ENCODE results near the gene KITLG. TPM values are rescaled to one million over a fixed set of nuclear protein-coding genes. Genes with fewer than 3 reads are reported as not detected.
"Not testable (repeated sequence)": the region's sequence is repeated elsewhere in the genome, so short reads cannot be mapped to it uniquely, and the experiment has no call there.

Gene KITLG, protein sequence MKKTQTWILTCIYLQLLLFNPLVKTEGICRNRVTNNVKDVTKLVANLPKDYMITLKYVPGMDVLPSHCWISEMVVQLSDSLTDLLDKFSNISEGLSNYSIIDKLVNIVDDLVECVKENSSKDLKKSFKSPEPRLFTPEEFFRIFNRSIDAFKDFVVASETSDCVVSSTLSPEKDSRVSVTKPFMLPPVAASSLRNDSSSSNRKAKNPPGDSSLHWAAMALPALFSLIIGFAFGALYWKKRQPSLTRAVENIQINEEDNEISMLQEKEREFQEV
- under 1 TPM in 2 of 5 experiments, not detected in 3; 0.05 to 0.24 TPM for total RNA-seq
- polyA plus RNA-seq, result not detected
- 0.81 reads per million for total RNA-seq

DNA sequence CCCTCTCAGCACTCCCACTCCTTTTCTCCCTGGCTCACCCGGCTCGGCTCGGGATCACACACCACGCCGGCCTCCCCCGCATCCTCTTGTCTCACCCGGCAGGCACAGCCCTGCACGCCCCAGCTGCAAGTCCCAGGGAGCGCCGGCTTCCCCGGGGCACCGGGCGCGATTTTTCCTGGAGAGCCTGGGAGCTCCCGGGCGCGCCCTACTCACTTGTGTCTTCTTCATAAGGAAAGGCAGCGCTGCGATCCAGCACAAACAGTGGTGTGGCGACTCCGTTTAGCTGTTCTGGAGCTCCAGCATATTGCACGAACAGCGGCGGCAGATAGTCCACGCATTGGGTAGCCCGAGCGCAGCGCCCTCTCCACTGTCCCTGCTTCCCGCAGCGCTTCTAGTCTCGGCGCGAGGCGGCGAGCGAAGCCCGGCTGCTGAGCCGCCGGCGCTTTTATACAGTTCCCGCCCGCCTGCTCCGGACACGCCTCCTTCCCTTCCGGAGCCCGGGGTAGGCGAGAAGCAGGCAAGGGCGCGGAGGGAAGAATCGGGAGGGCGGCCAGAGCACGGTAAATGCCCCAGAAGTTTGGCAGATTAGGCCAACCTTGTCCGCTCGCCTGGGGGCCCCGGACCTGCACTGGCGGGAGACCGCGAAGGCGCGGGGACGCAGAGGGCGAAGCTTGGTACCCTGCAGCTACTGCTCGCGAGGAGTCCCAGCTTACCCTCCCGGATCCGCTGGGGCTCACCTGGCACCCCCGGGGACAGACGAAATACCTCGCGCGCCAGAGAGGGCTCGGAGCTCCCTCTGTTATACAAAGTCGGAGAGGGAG, at the start of gene KITLG:
Gene KITLG, minus strand, starts transcription at position 421 of the 821 bp plus-strand sequence. Its CDS starts 193 bp downstream, at position 228.
- no peak within 1 kb of the TSS for H3K4me3 ChIP-seq (ENCODE audit: low read length)
- no peaks in the 10 kb centered on the region for H3K9me3 ChIP-seq (ENCODE audit: control insufficient read depth in 2 of 3, low read length in 3 of 3)
- peak; percentile 44 for ATAC-seq
- CTCF ChIA-PET, result no interaction called here
- peaks cover 4 to 11% (median 5%) of the 10 kb centered on the region in 7 donors for H3K4me1 Mint-ChIP-seq
- intact Hi-C loops (cut with micrococcal nuclease), result no loop called here
- H3K4me1 ChIP-seq (ENCODE audit: control insufficient read depth in 2 of 2, insufficient read depth in 2 of 2, low read length in 2 of 2), result no peaks in the 10 kb centered on the region
- peaks cover 30 to 63% (median 41%) of the 10 kb centered on the region in 5 donors for H3K27me3 Mint-ChIP-seq
- peak within 1 kb of the TSS in 7 of 10 donors; percentile 8 to 71 (median 44) for H3K4me3 Mint-ChIP-seq
- peaks cover 0 to 13% (median 3%) of the 10 kb centered on the region in 11 donors for H3K9me3 Mint-ChIP-seq
- H3K36me3 ChIP-seq (ENCODE audit: control insufficient read depth in 2 of 3, insufficient read depth in 3 of 3, low read length in 3 of 3), result no peaks in the 10 kb centered on the region
- H3K27ac Mint-ChIP-seq, result no peak within 1 kb of the TSS
- POLR2A ChIA-PET, result no interaction called here
- H3K27ac ChIP-seq (ENCODE audit: low read depth, low read length), result no peak within 1 kb of the TSS
- H3K36me3 Mint-ChIP-seq, result no peaks in the 10 kb centered on the region
- DNase-seq, result peak in 1 of 9 donors; percentile 42
- peaks cover 0 to 5% of the 10 kb centered on the region in 2 donors for H3K27me3 ChIP-seq (ENCODE audit: control insufficient read depth in 2 of 2, insufficient read depth in 2 of 2, low read length in 2 of 2)

DNA sequence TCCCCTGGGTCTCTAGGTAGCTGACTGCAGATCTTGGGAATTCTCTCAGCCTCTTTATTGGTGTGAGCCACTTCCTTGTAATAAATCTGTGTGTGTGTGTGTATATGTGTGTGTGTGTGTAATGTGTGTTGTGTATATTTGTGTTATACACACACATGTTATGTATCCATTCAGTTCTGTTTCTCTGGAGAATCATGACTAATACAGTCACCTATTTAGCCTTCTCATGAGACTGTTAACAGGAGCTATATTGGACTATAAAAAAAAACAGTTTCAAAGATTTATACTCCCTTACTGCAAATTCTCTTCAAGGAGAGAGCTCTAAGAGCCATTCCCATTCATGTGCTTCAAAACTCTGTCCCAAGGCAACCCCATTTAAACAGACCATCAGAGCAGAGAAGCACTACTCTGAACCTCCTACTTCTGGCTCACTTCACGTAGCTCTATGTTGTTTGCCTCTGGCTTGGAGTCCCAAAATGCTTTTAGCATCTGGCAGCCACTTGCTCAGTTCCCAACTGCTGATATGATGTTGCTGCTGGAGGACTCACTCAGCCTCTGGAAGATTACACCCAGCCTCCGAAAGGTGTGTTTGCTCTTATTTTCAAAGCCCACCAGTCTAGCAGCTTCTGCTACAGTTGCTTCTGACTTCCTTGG, 48.7 kb upstream of the KITLG start:
- Histone ChIP-seq H3K4me3 (ENCODE audit: low read length) (no peak overlapping the region), H3K36me3 (ENCODE audit: control insufficient read depth in 2 of 3, insufficient read depth in 3 of 3, low read length in 3 of 3) (no peaks in the 10 kb centered on the region), H3K9me3 (ENCODE audit: control insufficient read depth in 2 of 3, low read length in 3 of 3) (no peaks in the 10 kb centered on the region), H3K4me1 (ENCODE audit: control insufficient read depth in 2 of 2, insufficient read depth in 2 of 2, low read length in 2 of 2) (no peaks in the 10 kb centered on the region), H3K27me3 (ENCODE audit: control insufficient read depth in 2 of 2, insufficient read depth in 2 of 2, low read length in 2 of 2) (no peaks in the 10 kb centered on the region), H3K27ac (ENCODE audit: low read depth, low read length) (no peak overlapping the region)
- peaks cover 0 to 1% (median 0%) of the 10 kb centered on the region in 11 donors for H3K9me3 Mint-ChIP-seq
- H3K36me3 Mint-ChIP-seq, result no peaks in the 10 kb centered on the region
- ChIA-PET POLR2A (no interaction called here), CTCF (interaction anchor here (0.6 kb wide), 1 partner anchor 1012 kb away, joined by 3 read pairs; no protein-coding TSS in a partner anchor)
- H3K4me3 Mint-ChIP-seq, result no peak overlapping the region
- intact Hi-C loops (cut with micrococcal nuclease), result no loop called here
- H3K4me1 Mint-ChIP-seq, result no peaks in the 10 kb centered on the region
- H3K27me3 Mint-ChIP-seq, result peaks cover 0 to 7% (median 4%) of the 10 kb centered on the region in 5 donors
- ATAC-seq, result no peak
- no peak for DNase-seq
- H3K27ac Mint-ChIP-seq, result no peak overlapping the region

DNA sequence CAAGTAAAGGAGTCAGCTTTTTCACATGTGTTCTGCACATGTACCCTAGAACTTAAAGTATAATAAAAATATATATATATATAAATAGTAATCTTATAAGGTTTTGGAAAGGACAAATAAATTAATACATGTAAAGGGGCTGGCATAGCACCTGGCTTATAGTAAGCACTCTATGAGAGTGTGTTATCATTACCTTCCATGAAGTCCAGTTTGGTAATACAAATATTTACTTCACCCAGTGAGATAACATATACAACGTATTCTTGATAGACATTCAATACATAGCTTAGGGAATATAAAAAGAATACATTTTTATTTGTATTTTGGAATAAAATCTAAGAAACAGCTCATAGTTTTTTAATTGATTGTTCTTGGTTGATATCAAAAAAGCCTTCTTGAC, 47.8 kb upstream of the KITLG start:
- H3K27ac ChIP-seq (ENCODE audit: low read depth, low read length); H3K27me3 ChIP-seq (ENCODE audit: control insufficient read depth in 2 of 2, insufficient read depth in 2 of 2, low read length in 2 of 2); H3K36me3 Mint-ChIP-seq; H3K27ac Mint-ChIP-seq; intact Hi-C loops (cut with micrococcal nuclease); H3K4me1 Mint-ChIP-seq; H3K4me3 ChIP-seq (ENCODE audit: low read length); H3K4me1 ChIP-seq (ENCODE audit: control insufficient read depth in 2 of 2, insufficient read depth in 2 of 2, low read length in 2 of 2); H3K36me3 ChIP-seq (ENCODE audit: control insufficient read depth in 2 of 3, insufficient read depth in 3 of 3, low read length in 3 of 3); H3K27me3 Mint-ChIP-seq; POLR2A ChIA-PET; H3K9me3 ChIP-seq (ENCODE audit: control insufficient read depth in 2 of 3, low read length in 3 of 3); CTCF ChIA-PET; H3K4me3 Mint-ChIP-seq; H3K9me3 Mint-ChIP-seq; ATAC-seq; DNase-seq: not testable (repeated sequence)

DNA sequence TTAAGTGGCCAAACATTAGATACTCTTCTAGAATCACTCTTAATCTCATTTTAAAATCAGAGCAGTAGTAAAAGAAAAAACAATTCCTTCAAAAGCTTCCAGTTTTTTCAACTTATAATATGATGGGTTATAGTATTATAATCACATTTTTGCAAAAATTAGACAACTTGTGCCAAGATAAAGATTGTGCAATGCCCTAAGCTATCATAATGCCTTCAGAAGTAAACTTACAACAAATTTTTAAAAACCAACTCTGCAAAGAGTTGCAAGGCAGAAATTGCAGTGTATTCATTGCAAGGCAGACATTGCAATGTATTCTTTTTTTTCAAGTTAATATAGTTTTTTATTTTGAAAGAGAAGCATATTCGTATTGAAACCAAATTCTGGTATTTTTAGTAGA, 47.2 kb upstream of the KITLG start:
- no peak overlapping the region for H3K4me3 ChIP-seq (ENCODE audit: low read length)
- ATAC-seq, result no peak
- no peaks in the 10 kb centered on the region for H3K36me3 Mint-ChIP-seq
- peaks cover 0 to 1% (median 0%) of the 10 kb centered on the region in 7 donors for H3K4me1 Mint-ChIP-seq
- H3K9me3 Mint-ChIP-seq, result peaks cover 0 to 3% (median 0%) of the 10 kb centered on the region in 11 donors
- no peaks in the 10 kb centered on the region for H3K36me3 ChIP-seq (ENCODE audit: control insufficient read depth in 2 of 3, insufficient read depth in 3 of 3, low read length in 3 of 3)
- ChIA-PET POLR2A (no interaction called here), CTCF (no interaction called here)
- H3K27ac Mint-ChIP-seq, result no peak overlapping the region
- H3K4me1 ChIP-seq (ENCODE audit: control insufficient read depth in 2 of 2, insufficient read depth in 2 of 2, low read length in 2 of 2), result no peaks in the 10 kb centered on the region
- intact Hi-C loops (cut with micrococcal nuclease), result no loop called here
- H3K4me3 Mint-ChIP-seq, result no peak overlapping the region
- no peaks in the 10 kb centered on the region for H3K9me3 ChIP-seq (ENCODE audit: control insufficient read depth in 2 of 3, low read length in 3 of 3)
- peaks cover 0 to 7% (median 4%) of the 10 kb centered on the region in 5 donors for H3K27me3 Mint-ChIP-seq
- H3K27ac ChIP-seq (ENCODE audit: low read depth, low read length), result no peak overlapping the region
- H3K27me3 ChIP-seq (ENCODE audit: control insufficient read depth in 2 of 2, insufficient read depth in 2 of 2, low read length in 2 of 2), result no peaks in the 10 kb centered on the region
- DNase-seq, result no peak

DNA sequence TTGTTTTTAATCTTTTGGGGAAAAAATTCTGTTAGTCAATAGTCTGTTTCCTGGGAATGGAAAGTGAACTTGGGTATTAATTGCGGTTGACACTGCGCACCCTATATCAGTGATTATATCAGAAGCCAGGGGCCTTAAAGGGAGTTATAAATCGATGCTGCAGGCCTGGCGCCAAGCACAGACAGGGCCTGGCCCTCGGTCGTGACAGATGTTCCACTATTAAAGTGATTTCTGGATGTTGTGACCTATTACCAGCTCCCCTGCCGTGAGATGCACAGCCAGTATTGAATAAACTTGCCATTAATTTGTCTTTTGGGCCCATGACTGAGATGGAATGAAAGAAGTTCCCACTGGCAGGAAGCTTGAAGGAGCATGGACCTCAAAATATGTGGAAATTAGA, 45.1 kb upstream of the KITLG start:
- no peak overlapping the region for H3K4me3 ChIP-seq (ENCODE audit: low read length)
- no peak overlapping the region for H3K4me3 Mint-ChIP-seq
- POLR2A ChIA-PET, result no interaction called here

DNA sequence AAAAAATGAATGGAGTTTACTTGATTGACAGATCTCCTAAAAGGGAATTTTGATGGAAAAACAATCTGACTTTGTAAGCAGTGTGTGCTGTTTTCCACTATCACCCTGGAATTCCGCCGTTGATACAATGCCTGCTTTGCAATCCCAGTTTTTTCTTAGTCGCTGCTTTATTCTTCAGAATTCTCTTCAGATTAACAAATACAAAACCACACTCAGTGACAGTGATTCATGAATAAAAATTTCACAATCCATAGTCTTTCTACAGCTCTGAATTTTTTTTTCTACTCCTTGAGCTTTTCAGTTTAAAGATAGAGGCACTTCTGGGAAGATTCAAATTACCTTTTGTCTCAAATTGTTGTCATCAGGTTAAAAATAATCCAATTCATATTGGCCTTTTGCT, 44.6 kb upstream of the KITLG start:
- no peak for DNase-seq
- no peak overlapping the region for H3K27ac ChIP-seq (ENCODE audit: low read depth, low read length)
- no peaks in the 10 kb centered on the region for H3K36me3 ChIP-seq (ENCODE audit: control insufficient read depth in 2 of 3, insufficient read depth in 3 of 3, low read length in 3 of 3)
- Mint-ChIP-seq H3K4me1 (peaks cover 0 to 1% (median 0%) of the 10 kb centered on the region in 7 donors), H3K27ac (no peak overlapping the region), H3K36me3 (no peaks in the 10 kb centered on the region), H3K9me3 (peaks cover 0 to 4% (median 0%) of the 10 kb centered on the region in 11 donors), H3K4me3 (no peak overlapping the region), H3K27me3 (no peaks in the 10 kb centered on the region)
- ChIA-PET CTCF (no interaction called here), POLR2A (no interaction called here)
- H3K4me3 ChIP-seq (ENCODE audit: low read length), result no peak overlapping the region
- no peaks in the 10 kb centered on the region for H3K27me3 ChIP-seq (ENCODE audit: control insufficient read depth in 2 of 2, insufficient read depth in 2 of 2, low read length in 2 of 2)
- no peaks in the 10 kb centered on the region for H3K4me1 ChIP-seq (ENCODE audit: control insufficient read depth in 2 of 2, insufficient read depth in 2 of 2, low read length in 2 of 2)
- no peak for ATAC-seq
- H3K9me3 ChIP-seq (ENCODE audit: control insufficient read depth in 2 of 3, low read length in 3 of 3), result no peaks in the 10 kb centered on the region
- intact Hi-C loops (cut with micrococcal nuclease), result no loop called here

More for the DNA sequence above, 45.1 kb upstream of the KITLG start:
- Histone ChIP-seq H3K27ac (ENCODE audit: low read depth, low read length) (no peak overlapping the region), H3K27me3 (ENCODE audit: control insufficient read depth in 2 of 2, insufficient read depth in 2 of 2, low read length in 2 of 2) (no peaks in the 10 kb centered on the region), H3K4me1 (ENCODE audit: control insufficient read depth in 2 of 2, insufficient read depth in 2 of 2, low read length in 2 of 2) (no peaks in the 10 kb centered on the region), H3K36me3 (ENCODE audit: control insufficient read depth in 2 of 3, insufficient read depth in 3 of 3, low read length in 3 of 3) (no peaks in the 10 kb centered on the region), H3K9me3 (ENCODE audit: control insufficient read depth in 2 of 3, low read length in 3 of 3) (no peaks in the 10 kb centered on the region)
- CTCF ChIA-PET, result no interaction called here
- H3K27ac Mint-ChIP-seq, result no peak overlapping the region
- H3K27me3 Mint-ChIP-seq, result no peaks in the 10 kb centered on the region
- H3K36me3 Mint-ChIP-seq, result no peaks in the 10 kb centered on the region
- intact Hi-C loops (cut with micrococcal nuclease), result no loop called here
- peaks cover 0 to 4% (median 0%) of the 10 kb centered on the region in 11 donors for H3K9me3 Mint-ChIP-seq
- H3K4me1 Mint-ChIP-seq, result peaks cover 0 to 1% (median 0%) of the 10 kb centered on the region in 7 donors
- DNase-seq (no peak), ATAC-seq (no peak)
